ENCODE measurements around the gene IL17RB. TPM values are rescaled to one million over a fixed set of nuclear protein-coding genes. Genes with fewer than 3 reads are reported as not detected.

IL17RB gene
- total RNA-seq, 1 donor from 2014 or later = 0.16 TPM

DNA sequence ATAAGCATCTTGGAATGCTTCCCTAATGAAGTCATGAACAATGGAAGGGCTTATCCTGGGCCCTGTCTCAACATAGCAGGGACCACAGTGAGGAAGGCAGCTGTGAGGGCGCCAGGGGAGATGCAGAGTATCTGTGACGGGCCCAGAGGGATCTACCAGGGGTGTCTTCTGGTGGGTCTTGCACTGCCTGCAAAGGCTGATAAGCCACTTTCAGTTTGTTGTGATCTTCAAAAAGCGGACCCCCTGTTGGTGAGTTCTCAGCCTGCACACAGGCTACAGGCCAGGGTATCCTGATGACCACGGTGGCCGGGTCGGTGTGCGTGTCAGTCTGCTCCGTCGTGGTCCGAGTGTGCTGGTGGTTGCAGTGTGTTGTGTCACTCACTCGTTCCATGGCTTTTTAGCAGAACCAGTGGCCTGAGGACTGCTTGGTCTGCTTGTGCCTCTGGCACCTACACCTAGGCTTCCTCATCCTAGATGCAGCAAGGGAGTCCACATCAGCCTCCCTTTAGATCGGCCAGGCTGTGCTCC lies 47.0 kb upstream of the IL17RB start:
- H3K27me3 Mint-ChIP-seq (ENCODE audit: low read depth, unreplicated experiment) = peaks cover 2% of the 10 kb centered on the region
- Histone ChIP-seq H3K27ac (ENCODE audit: low read depth, low read length) (no peak overlapping the region), H3K79me2 (ENCODE audit: insufficient read depth, low read length) (no peaks in the 10 kb centered on the region), H3K4me1 (ENCODE audit: insufficient read depth, low read length) (peaks cover 9% of the 10 kb centered on the region), H4K20me1 (ENCODE audit: insufficient read depth, low read length) (no peaks in the 10 kb centered on the region), H3K4me3 (ENCODE audit: insufficient read depth, low read depth, low read length) (no peak overlapping the region), H2AFZ (ENCODE audit: low read depth, low read length) (no peak overlapping the region), H3K27me3 (ENCODE audit: insufficient read depth, low read length) (peaks cover under 1% of the 10 kb centered on the region), H3K36me3 (ENCODE audit: insufficient read depth, low read length) (no peaks in the 10 kb centered on the region), H3K9ac (ENCODE audit: low read length) (no peak overlapping the region), H3K9me3 (ENCODE audit: insufficient read depth, low read depth, low read length) (no peaks in the 10 kb centered on the region), H3K4me2 (ENCODE audit: low read length) (no peak overlapping the region)
- FAIRE-seq (no peak), DNase-seq (ENCODE audit: low read depth) (no peak)
- no peak overlapping the region for H3K27ac Mint-ChIP-seq (ENCODE audit: unreplicated experiment)
- no peaks in the 10 kb centered on the region for H3K36me3 Mint-ChIP-seq (ENCODE audit: low read depth, unreplicated experiment)
- TF ChIP-seq EZH2 (IDR thresholded peaks at IDR 0.05; ENCODE audit: insufficient read depth, low read length) = no peak
- TF ChIP-seq, protein P1, sequence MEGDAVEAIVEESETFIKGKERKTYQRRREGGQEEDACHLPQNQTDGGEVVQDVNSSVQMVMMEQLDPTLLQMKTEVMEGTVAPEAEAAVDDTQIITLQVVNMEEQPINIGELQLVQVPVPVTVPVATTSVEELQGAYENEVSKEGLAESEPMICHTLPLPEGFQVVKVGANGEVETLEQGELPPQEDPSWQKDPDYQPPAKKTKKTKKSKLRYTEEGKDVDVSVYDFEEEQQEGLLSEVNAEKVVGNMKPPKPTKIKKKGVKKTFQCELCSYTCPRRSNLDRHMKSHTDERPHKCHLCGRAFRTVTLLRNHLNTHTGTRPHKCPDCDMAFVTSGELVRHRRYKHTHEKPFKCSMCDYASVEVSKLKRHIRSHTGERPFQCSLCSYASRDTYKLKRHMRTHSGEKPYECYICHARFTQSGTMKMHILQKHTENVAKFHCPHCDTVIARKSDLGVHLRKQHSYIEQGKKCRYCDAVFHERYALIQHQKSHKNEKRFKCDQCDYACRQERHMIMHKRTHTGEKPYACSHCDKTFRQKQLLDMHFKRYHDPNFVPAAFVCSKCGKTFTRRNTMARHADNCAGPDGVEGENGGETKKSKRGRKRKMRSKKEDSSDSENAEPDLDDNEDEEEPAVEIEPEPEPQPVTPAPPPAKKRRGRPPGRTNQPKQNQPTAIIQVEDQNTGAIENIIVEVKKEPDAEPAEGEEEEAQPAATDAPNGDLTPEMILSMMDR (IDR thresholded peaks at IDR 0.05; ENCODE audit: insufficient read depth, low read depth, low read length) = no peak
- H3K4me1 Mint-ChIP-seq (ENCODE audit: low read depth, unreplicated experiment) = peaks cover 19% of the 10 kb centered on the region
- no peak overlapping the region for H3K4me3 Mint-ChIP-seq (ENCODE audit: unreplicated experiment)
- H3K9me3 Mint-ChIP-seq (ENCODE audit: unreplicated experiment) = peaks cover 3% of the 10 kb centered on the region

DNA sequence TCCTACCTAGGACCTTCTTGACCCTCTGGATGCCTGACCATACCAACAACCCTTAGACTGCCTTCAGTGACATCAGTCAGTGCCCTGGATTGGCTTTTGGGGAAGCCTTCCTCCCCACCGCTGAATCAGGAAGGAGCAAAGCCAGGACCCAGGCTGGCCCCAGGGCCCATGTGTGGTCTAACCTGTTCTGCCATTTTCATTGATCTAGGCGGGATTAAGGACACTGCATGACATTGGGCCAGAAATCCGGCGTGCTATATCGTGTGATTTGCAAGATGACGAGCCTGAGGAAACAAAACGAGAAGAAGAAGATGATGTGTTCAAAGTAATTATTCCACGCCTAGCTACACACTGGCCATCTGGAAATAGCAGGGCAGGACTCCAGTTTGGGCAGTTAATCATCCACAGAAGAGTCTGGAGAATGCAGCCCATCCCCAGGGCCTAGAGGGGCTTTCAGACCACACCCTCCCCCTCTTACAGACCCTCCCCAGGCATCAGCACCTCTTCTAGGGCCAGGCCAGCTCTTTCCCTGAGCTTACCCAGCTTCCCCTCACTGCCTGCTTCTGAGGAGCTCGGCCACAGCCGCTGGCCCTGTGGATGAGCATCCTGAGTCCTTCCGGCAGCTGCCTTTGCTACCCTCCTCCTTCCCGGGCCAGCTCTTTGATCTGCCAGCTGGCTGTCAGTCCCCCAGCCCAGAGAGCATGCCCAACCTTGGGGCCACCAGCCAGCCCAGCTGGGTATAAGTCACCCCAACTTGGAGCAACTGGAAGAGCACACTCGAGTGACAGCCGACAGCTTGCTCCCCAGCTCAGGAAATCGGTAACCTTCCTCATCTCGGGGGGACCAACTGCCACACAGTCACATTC lies 46.1 kb upstream of the IL17RB start:
- Mint-ChIP-seq H3K4me1 (ENCODE audit: low read depth, unreplicated experiment) (peaks cover 22% of the 10 kb centered on the region), H3K4me3 (ENCODE audit: unreplicated experiment) (no peak overlapping the region), H3K27ac (ENCODE audit: unreplicated experiment) (no peak overlapping the region), H3K27me3 (ENCODE audit: low read depth, unreplicated experiment) (peaks cover 2% of the 10 kb centered on the region), H3K9me3 (ENCODE audit: unreplicated experiment) (peaks cover 3% of the 10 kb centered on the region), H3K36me3 (ENCODE audit: low read depth, unreplicated experiment) (no peaks in the 10 kb centered on the region)
- H3K4me1 ChIP-seq (ENCODE audit: insufficient read depth, low read length) = peaks cover 14% of the 10 kb centered on the region
- no peak overlapping the region for H3K4me3 ChIP-seq (ENCODE audit: insufficient read depth, low read depth, low read length)
- no peaks in the 10 kb centered on the region for H3K36me3 ChIP-seq (ENCODE audit: insufficient read depth, low read length)
- no peaks in the 10 kb centered on the region for H4K20me1 ChIP-seq (ENCODE audit: insufficient read depth, low read length)
- no peaks in the 10 kb centered on the region for H3K27me3 ChIP-seq (ENCODE audit: insufficient read depth, low read length)
- no peak overlapping the region for H3K27ac ChIP-seq (ENCODE audit: low read depth, low read length)
- H3K9ac ChIP-seq (ENCODE audit: low read length) = no peak overlapping the region
- no peak overlapping the region for H2AFZ ChIP-seq (ENCODE audit: low read depth, low read length)
- no peak for DNase-seq (ENCODE audit: low read depth)
- H3K4me2 ChIP-seq (ENCODE audit: low read length) = no peak overlapping the region
- TF ChIP-seq EZH2 (IDR thresholded peaks at IDR 0.05; ENCODE audit: insufficient read depth, low read length) = no peak
- TF ChIP-seq, protein P1 (IDR thresholded peaks at IDR 0.05; ENCODE audit: insufficient read depth, low read depth, low read length) = no peak
- no peaks in the 10 kb centered on the region for H3K9me3 ChIP-seq (ENCODE audit: insufficient read depth, low read depth, low read length)
- H3K79me2 ChIP-seq (ENCODE audit: insufficient read depth, low read length) = no peaks in the 10 kb centered on the region
- no peak for FAIRE-seq

GRCh38 chr3:53801319-53801718 lies 45.0 kb upstream of the IL17RB start:
- peaks cover 2% of the 10 kb centered on the region for H3K27me3 Mint-ChIP-seq (ENCODE audit: low read depth, unreplicated experiment)
- H3K4me2 ChIP-seq (ENCODE audit: low read length) = no peak overlapping the region

More at GRCh38 chr3:53801319-53801718, 45.0 kb upstream of the IL17RB start:
- H3K4me3 Mint-ChIP-seq (ENCODE audit: unreplicated experiment) = no peak overlapping the region
- H3K27ac Mint-ChIP-seq (ENCODE audit: unreplicated experiment) = no peak overlapping the region
- no peaks in the 10 kb centered on the region for H3K36me3 ChIP-seq (ENCODE audit: insufficient read depth, low read length)
- no peak for TF ChIP-seq EZH2 (IDR thresholded peaks at IDR 0.05; ENCODE audit: insufficient read depth, low read length)
- TF ChIP-seq, protein P1 (IDR thresholded peaks at IDR 0.05; ENCODE audit: insufficient read depth, low read depth, low read length) = no peak
- no peak overlapping the region for H2AFZ ChIP-seq (ENCODE audit: low read depth, low read length)
- H3K27me3 ChIP-seq (ENCODE audit: insufficient read depth, low read length) = no peaks in the 10 kb centered on the region
- DNase-seq (ENCODE audit: low read depth) = no peak
- H4K20me1 ChIP-seq (ENCODE audit: insufficient read depth, low read length) = no peaks in the 10 kb centered on the region
- H3K36me3 Mint-ChIP-seq (ENCODE audit: low read depth, unreplicated experiment) = no peaks in the 10 kb centered on the region
- no peak for FAIRE-seq
- H3K79me2 ChIP-seq (ENCODE audit: insufficient read depth, low read length) = no peaks in the 10 kb centered on the region
- no peak overlapping the region for H3K9ac ChIP-seq (ENCODE audit: low read length)
- no peaks in the 10 kb centered on the region for H3K9me3 ChIP-seq (ENCODE audit: insufficient read depth, low read depth, low read length)
- peaks cover 23% of the 10 kb centered on the region for H3K4me1 Mint-ChIP-seq (ENCODE audit: low read depth, unreplicated experiment)
- peaks cover 18% of the 10 kb centered on the region for H3K4me1 ChIP-seq (ENCODE audit: insufficient read depth, low read length)
- H3K4me3 ChIP-seq (ENCODE audit: insufficient read depth, low read depth, low read length) = no peak overlapping the region
- H3K9me3 Mint-ChIP-seq (ENCODE audit: unreplicated experiment) = peaks cover 3% of the 10 kb centered on the region
- no peak overlapping the region for H3K27ac ChIP-seq (ENCODE audit: low read depth, low read length)

Data from astrocyte (in vitro differentiated cells and primary cell).